ENCODE measurements around the gene IGSF9. TPM values are rescaled to one million over a fixed set of nuclear protein-coding genes. Genes with fewer than 3 reads are reported as not detected.

IGSF9 gene
- total and polyA plus RNA-seq, 4 donors = 0.14 to 21.3 (median 16.1) TPM

DNA sequence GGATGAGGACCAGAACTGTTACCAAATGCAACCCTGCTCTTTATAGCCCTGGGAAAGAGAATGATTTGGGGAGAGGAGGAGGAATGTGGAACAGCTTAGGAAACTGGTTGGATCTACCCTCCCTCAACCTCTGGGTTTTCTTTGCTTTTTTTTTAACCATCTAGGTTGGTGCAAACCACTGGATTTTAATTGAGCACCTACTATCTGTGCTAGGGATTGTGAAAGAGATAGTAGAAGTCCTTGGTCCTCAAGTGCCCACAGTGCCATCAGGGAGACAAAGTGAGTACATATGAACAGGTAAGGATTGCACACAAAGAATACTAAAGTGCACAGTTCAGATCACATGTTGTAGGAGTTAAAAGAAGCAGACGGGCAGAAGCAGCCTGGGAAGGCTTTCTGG is 24.8 kb downstream of the IGSF9 start:
- H3K36me3 ChIP-seq (ENCODE audit: control insufficient read depth in 4 of 4, insufficient read depth in 3 of 4, low read depth in 1 of 4, low read length in 3 of 4) = peaks cover 8 to 31% (median 23%) of the 10 kb centered on the region in 4 donors
- no peak overlapping the region for H3K9ac ChIP-seq (ENCODE audit: low read depth in 1 of 2, low read length in 2 of 2)
- no peak overlapping the region for H3K27ac ChIP-seq (ENCODE audit: low read depth in 1 of 2, low read length in 2 of 2)
- peaks cover 12 to 30% (median 23%) of the 10 kb centered on the region in 4 donors for H3K4me1 ChIP-seq (ENCODE audit: control insufficient read depth in 4 of 4, insufficient read depth in 4 of 4, low read length in 3 of 4)
- TF ChIP-seq FOXA1 (IDR thresholded peaks at IDR 0.05) (no peak), RXRA (IDR thresholded peaks at IDR 0.05) (no peak), RAD21 (IDR thresholded peaks at IDR 0.05) (no peak), ATF3 (IDR thresholded peaks at IDR 0.05) (no peak), EGR1 (IDR thresholded peaks at IDR 0.05; ENCODE audit: low read depth in 2 of 2) (no peak), FOXA2 (IDR thresholded peaks at IDR 0.05) (no peak), SP1 (IDR thresholded peaks at IDR 0.05) (no peak), HNF4G (IDR thresholded peaks at IDR 0.05) (no peak), JUND (IDR thresholded peaks at IDR 0.05) (no peak), YY1 (IDR thresholded peaks at IDR 0.05) (no peak), GABPA (IDR thresholded peaks at IDR 0.05 in 1 of 2, conservative IDR thresholded peaks at IDR 0.05 in 1 of 2) (no peak), CTCF (IDR thresholded peaks at IDR 0.05; ENCODE audit: low read depth, low read length, missing input control) (no peak)
- TF ChIP-seq, protein P1, sequence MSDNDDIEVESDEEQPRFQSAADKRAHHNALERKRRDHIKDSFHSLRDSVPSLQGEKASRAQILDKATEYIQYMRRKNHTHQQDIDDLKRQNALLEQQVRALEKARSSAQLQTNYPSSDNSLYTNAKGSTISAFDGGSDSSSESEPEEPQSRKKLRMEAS (IDR thresholded peaks at IDR 0.05) = no peak
- H3K4me3 ChIP-seq (ENCODE audit: low read depth in 1 of 3, low read length in 3 of 3) = no peak overlapping the region
- no peak for DNase-seq (ENCODE audit: low spot score)
- no peaks in the 10 kb centered on the region for H3K27me3 ChIP-seq (ENCODE audit: control insufficient read depth in 4 of 4, insufficient read depth in 4 of 4, low read length in 3 of 4)
- 92% methylated on average over 1 of the region's 1 CpG for WGBS
- H3K9me3 ChIP-seq (ENCODE audit: control insufficient read depth in 4 of 4, low read length in 3 of 4) = no peaks in the 10 kb centered on the region

DNA sequence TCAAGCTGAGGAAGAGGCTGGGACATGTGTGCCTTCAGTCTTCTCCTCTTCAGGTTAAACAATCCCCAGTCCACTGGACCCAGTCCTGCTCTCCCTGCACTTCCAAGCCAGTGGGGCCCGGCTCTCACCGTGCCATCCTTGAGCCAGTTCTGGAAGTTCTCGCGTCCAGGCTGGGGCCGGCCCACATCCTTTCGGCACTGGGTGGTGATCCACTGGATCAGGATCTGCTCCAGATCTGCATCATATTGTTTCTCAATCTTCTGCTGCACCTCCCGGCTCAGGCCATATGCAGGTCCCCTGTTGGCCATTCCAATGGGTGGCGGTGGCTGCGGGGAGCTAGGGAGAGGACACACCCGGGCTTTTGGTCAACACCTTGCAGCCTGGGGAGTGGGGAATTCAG is 25.2 kb downstream of the IGSF9 start:
- no peak for DNase-seq (ENCODE audit: low spot score)
- Histone ChIP-seq H3K27me3 (ENCODE audit: control insufficient read depth in 4 of 4, insufficient read depth in 4 of 4, low read length in 3 of 4) (no peaks in the 10 kb centered on the region), H3K27ac (ENCODE audit: low read depth in 1 of 2, low read length in 2 of 2) (no peak overlapping the region), H3K36me3 (ENCODE audit: control insufficient read depth in 4 of 4, insufficient read depth in 3 of 4, low read depth in 1 of 4, low read length in 3 of 4) (peaks cover 8 to 31% (median 23%) of the 10 kb centered on the region in 4 donors), H3K9ac (ENCODE audit: low read depth in 1 of 2, low read length in 2 of 2) (no peak overlapping the region), H3K4me3 (ENCODE audit: low read depth in 1 of 3, low read length in 3 of 3) (no peak overlapping the region), H3K4me1 (ENCODE audit: control insufficient read depth in 4 of 4, insufficient read depth in 4 of 4, low read length in 3 of 4) (peaks cover 12 to 30% (median 23%) of the 10 kb centered on the region in 4 donors), H3K9me3 (ENCODE audit: control insufficient read depth in 4 of 4, low read length in 3 of 4) (no peaks in the 10 kb centered on the region)
- TF ChIP-seq NR2F2 (IDR thresholded peaks at IDR 0.05) (no peak), HNF4A (conservative IDR thresholded peaks at IDR 0.05) (no peak), FOXA1 (IDR thresholded peaks at IDR 0.05) (no peak)
- WGBS = 95% methylated on average over 10 of the region's 10 CpGs

DNA sequence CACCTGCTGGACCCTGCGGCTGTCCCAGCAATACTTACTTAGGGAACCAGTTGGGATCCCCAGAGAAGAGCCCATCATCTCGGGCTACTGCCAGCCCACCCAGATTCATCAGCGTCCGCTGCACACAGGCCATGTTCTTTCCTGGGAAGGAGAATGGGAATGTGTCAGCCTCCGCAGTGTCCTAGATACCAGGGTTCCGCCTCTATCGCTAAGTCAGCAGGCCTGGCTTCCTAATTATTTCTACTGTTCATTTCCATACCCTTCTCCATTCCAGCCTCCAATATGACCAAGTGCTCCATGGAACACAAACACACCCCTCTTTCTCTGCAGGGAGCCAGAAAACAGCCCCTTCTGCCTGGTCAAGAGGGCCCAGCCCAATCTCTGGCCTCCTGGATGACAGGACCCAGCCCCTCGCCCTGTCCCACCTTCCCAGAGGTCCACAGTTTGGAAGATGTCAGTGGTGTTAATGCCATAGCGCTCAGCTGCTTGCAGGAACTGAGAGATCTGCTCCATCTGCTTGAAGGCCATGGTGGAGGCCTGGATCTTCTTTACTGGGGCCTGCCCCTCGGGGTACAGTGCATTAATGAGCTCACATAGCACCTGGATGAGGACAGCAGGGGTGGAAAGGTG is 26.1 kb downstream of the IGSF9 start:
- H3K9ac ChIP-seq (ENCODE audit: low read depth in 1 of 2, low read length in 2 of 2) = no peak overlapping the region
- H3K4me1 ChIP-seq (ENCODE audit: control insufficient read depth in 4 of 4, insufficient read depth in 4 of 4, low read length in 3 of 4) = peaks cover 12 to 30% (median 23%) of the 10 kb centered on the region in 4 donors
- H3K27ac ChIP-seq (ENCODE audit: low read depth in 1 of 2, low read length in 2 of 2) = no peak overlapping the region
- no peak overlapping the region for H3K4me3 ChIP-seq (ENCODE audit: low read depth in 1 of 3, low read length in 3 of 3)
- peaks cover 8 to 31% (median 23%) of the 10 kb centered on the region in 4 donors for H3K36me3 ChIP-seq (ENCODE audit: control insufficient read depth in 4 of 4, insufficient read depth in 3 of 4, low read depth in 1 of 4, low read length in 3 of 4)
- no peak for TF ChIP-seq FOXA1 (IDR thresholded peaks at IDR 0.05)
- no peak for TF ChIP-seq CTCF (IDR thresholded peaks at IDR 0.05; ENCODE audit: low read depth, low read length, missing input control)
- no peak for TF ChIP-seq RAD21 (IDR thresholded peaks at IDR 0.05)
- TF ChIP-seq JUND (IDR thresholded peaks at IDR 0.05) = no peak
- no peak for TF ChIP-seq SP1 (IDR thresholded peaks at IDR 0.05)
- no peaks in the 10 kb centered on the region for H3K9me3 ChIP-seq (ENCODE audit: control insufficient read depth in 4 of 4, low read length in 3 of 4)
- no peaks in the 10 kb centered on the region for H3K27me3 ChIP-seq (ENCODE audit: control insufficient read depth in 4 of 4, insufficient read depth in 4 of 4, low read length in 3 of 4)
- no peak for DNase-seq (ENCODE audit: low spot score)
- WGBS = 97% methylated on average over 10 of the region's 10 CpGs
